HL-60 (cell line): ENCODE data around the gene ATXN2.

Experiments
- DNase-seq, 2 experiments: peaks; one replicate each; pipeline ENCODE4 v3.0.0-alpha.2; 2010 to 2020; ENCODE audit warnings: low read depth in 1 of 2, low spot score in 1 of 2
- H3K27ac ChIP-seq: fragments of 250-450 bp; sonication (Bioruptor Pico); replicated peaks from 2 replicates; pipeline ENCODE4 v1.5.1; 2020; ENCODE audit warnings: mild to moderate bottlenecking, moderate library complexity
- H3K27me3 ChIP-seq: fragments of 250-450 bp; sonication (Bioruptor Pico); 2 replicates; pipeline ENCODE4 v1.5.1; 2021; ENCODE audit warnings: mild to moderate bottlenecking, moderate library complexity; ENCODE audit not compliant: insufficient read depth, poor library complexity, severe bottlenecking
- H3K4me3 ChIP-seq: replicated peaks from 2 replicates; pipeline ENCODE4 v1.5.1; 2011; ENCODE audit warnings: mild to moderate bottlenecking, control low read depth, low read length; ENCODE audit not compliant: insufficient read depth
- GABPA ChIP-seq: IDR thresholded peaks from 2 replicates; pipeline ENCODE4 v1.6.1; 2012; ENCODE audit warnings: low read depth
- POLR2AphosphoS5 ChIP-seq: IDR thresholded peaks from 2 replicates; pipeline ENCODE4 v1.6.1; 2012; ENCODE audit warnings: low read depth
- SPI1 ChIP-seq: IDR thresholded peaks from 2 replicates; pipeline ENCODE4 v1.6.1; 2012; ENCODE audit warnings: low read depth, mild to moderate bottlenecking, borderline replicate concordance
- TF ChIP-seq, protein P1 (sequence below): IDR thresholded peaks from one replicate; pipeline ENCODE4 v1.5.1; 2011; ENCODE audit warnings: low read length, control low read depth, inconsistent platforms; ENCODE audit not compliant: insufficient read depth
- TF ChIP-seq, protein P2 (sequence below): IDR thresholded peaks from 2 replicates; pipeline ENCODE4 v1.6.1; 2012; ENCODE audit warnings: low read depth; ENCODE audit not compliant: insufficient replicate concordance

The ATXN2 gene

DNA sequence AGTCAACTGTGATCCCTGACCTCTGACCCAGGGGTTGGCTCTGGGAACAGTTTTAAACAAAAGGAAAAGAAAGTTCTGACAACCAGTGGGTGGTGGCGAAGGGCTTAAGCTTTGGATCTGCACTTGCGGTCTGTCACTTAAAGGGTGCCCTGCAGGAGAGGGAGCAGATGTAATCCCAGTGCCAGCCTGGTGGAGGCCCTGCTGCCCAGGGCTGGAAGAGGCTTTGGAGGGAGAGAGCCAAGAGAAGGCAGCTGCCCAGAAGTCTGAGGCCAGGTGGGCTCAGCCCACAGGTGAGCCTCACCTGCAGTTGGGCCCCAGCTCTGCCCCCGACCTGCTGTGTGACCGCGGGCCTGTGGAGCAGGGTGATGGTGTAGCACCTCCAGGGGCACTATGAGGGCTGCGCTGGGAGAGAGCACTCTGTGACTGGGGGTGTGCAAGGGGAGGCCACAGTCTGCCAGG, 174.3 kb downstream of the ATXN2 start:
- TF ChIP-seq POLR2AphosphoS5 (no peak), SPI1 (no peak)
- TF ChIP-seq, protein P1, sequence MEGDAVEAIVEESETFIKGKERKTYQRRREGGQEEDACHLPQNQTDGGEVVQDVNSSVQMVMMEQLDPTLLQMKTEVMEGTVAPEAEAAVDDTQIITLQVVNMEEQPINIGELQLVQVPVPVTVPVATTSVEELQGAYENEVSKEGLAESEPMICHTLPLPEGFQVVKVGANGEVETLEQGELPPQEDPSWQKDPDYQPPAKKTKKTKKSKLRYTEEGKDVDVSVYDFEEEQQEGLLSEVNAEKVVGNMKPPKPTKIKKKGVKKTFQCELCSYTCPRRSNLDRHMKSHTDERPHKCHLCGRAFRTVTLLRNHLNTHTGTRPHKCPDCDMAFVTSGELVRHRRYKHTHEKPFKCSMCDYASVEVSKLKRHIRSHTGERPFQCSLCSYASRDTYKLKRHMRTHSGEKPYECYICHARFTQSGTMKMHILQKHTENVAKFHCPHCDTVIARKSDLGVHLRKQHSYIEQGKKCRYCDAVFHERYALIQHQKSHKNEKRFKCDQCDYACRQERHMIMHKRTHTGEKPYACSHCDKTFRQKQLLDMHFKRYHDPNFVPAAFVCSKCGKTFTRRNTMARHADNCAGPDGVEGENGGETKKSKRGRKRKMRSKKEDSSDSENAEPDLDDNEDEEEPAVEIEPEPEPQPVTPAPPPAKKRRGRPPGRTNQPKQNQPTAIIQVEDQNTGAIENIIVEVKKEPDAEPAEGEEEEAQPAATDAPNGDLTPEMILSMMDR, result no peak
- TF ChIP-seq, protein P2, sequence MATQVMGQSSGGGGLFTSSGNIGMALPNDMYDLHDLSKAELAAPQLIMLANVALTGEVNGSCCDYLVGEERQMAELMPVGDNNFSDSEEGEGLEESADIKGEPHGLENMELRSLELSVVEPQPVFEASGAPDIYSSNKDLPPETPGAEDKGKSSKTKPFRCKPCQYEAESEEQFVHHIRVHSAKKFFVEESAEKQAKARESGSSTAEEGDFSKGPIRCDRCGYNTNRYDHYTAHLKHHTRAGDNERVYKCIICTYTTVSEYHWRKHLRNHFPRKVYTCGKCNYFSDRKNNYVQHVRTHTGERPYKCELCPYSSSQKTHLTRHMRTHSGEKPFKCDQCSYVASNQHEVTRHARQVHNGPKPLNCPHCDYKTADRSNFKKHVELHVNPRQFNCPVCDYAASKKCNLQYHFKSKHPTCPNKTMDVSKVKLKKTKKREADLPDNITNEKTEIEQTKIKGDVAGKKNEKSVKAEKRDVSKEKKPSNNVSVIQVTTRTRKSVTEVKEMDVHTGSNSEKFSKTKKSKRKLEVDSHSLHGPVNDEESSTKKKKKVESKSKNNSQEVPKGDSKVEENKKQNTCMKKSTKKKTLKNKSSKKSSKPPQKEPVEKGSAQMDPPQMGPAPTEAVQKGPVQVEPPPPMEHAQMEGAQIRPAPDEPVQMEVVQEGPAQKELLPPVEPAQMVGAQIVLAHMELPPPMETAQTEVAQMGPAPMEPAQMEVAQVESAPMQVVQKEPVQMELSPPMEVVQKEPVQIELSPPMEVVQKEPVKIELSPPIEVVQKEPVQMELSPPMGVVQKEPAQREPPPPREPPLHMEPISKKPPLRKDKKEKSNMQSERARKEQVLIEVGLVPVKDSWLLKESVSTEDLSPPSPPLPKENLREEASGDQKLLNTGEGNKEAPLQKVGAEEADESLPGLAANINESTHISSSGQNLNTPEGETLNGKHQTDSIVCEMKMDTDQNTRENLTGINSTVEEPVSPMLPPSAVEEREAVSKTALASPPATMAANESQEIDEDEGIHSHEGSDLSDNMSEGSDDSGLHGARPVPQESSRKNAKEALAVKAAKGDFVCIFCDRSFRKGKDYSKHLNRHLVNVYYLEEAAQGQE, result no peak
- Histone ChIP-seq H3K4me3 (no peak overlapping the region), H3K27ac (no peak overlapping the region), H3K27me3 (no peaks in the 10 kb centered on the region)
- DNase-seq, result no peak

DNA sequence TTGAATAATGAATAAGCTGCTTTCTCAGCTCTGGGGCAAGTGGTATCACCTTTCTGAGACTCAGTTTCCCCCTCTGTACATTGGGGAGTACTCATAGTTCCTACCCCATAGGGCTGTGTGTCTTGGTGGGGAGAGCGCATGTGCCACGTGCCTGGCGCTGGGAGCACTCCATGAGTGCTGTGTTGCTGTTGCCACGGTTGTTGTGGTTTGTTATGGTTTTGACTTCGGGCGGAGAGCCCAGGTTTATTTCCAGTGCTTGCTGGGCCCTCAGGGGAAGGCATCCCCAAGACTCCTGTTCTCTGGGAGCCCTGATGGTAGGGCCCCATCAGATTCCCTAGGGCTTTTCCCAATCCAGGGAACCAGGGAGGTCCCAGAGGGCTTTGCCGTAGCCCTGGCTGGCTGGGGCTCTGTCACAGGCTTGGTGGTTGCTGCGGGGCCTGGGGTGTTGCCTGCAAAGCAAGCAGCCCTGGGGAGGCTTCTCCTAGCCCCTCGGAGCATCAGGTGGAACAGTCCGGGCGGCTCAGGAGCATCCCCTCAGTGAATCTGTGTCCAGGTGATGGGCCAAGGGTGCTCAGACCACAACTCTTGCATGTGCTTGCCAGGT, 174.8 kb downstream of the ATXN2 start:
- Histone ChIP-seq H3K27ac (no peak overlapping the region; the same call in 1 of the 2 replicates), H3K4me3 (no peak overlapping the region), H3K27me3 (no peaks in the 10 kb centered on the region)
- DNase-seq, result no peak
- TF ChIP-seq POLR2AphosphoS5 (no peak), SPI1 (no peak), GABPA (no peak)
- TF ChIP-seq, protein P2, result no peak
- TF ChIP-seq, protein P1, result no peak

DNA sequence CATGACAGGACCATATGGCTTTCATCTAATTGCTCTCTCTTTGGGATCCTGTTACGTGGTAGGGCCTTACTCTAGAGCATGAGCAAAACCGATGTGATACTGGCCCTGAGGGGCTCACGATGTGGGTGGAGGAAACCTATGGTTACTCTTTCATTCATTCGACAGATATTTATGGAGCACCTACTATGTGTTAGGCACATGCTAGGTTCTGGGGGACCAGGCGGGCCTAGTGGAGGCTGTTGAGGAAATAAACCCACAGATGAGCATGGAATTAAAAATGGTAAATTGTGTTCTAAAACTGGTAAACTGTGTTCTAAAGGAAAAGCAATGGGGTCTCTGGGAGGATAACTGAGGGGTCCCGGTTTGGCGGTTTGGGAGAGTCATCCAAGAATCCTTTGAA, 178.6 kb downstream of the ATXN2 start:
- Histone ChIP-seq H3K27ac (no peak overlapping the region), H3K4me3 (no peak overlapping the region), H3K27me3 (no peaks in the 10 kb centered on the region)
- no peak for DNase-seq
- no peak for TF ChIP-seq GABPA
- TF ChIP-seq, protein P2, result no peak
